Keratinocyte (primary cell): ENCODE results near the gene MED27. TPM values are rescaled to one million over a fixed set of nuclear protein-coding genes. Genes with fewer than 3 reads are reported as not detected.

Experiments
- DNase-seq: peaks from one replicate; pipeline ENCODE4 v3.0.0-alpha.2; 2011; ENCODE audit warnings: low read depth, missing footprints, low spot score
- FAIRE-seq: peaks from 2 replicates; lab custom pipeline; 2011; peaks lifted over from hg19 to GRCh38; lab: Jason Lieb, UNC
- H2AFZ ChIP-seq: 2 replicates; pipeline ENCODE4 v1.6.0; 2012; ENCODE audit warnings: low read length, control low read depth, inconsistent platforms; ENCODE audit not compliant: control insufficient read depth
- H3K27ac ChIP-seq: 2 replicates; pipeline ENCODE4 v1.5.1; 2011; ENCODE audit warnings: low read length; ENCODE audit not compliant: control insufficient read depth, insufficient read depth
- H3K27me3 ChIP-seq: 3 replicates; pipeline ENCODE4 v1.6.0; 2011; ENCODE audit warnings: low read length; ENCODE audit not compliant: control insufficient read depth, insufficient read depth; ENCODE audit errors: extremely low read depth
- H3K36me3 ChIP-seq, 2 experiments: 2 replicates in 1 of 2; 3 replicates in 1 of 2; pipeline ENCODE4 v1.5.1; 2011; ENCODE audit warnings: low read length in 2 of 2, mild to moderate bottlenecking in 1 of 2; ENCODE audit not compliant: control insufficient read depth in 2 of 2, insufficient read depth in 2 of 2; ENCODE audit errors: extremely low read depth in 1 of 2
- H3K4me1 ChIP-seq: 3 replicates; pipeline ENCODE4 v1.5.1; 2011; ENCODE audit warnings: low read length; ENCODE audit not compliant: control insufficient read depth, insufficient read depth; ENCODE audit errors: extremely low read depth
- H3K4me2 ChIP-seq: 3 replicates; pipeline ENCODE4 v1.6.0; 2011; ENCODE audit warnings: low read depth, low read length; ENCODE audit not compliant: control insufficient read depth, insufficient read depth; ENCODE audit errors: extremely low read depth
- H3K4me3 ChIP-seq, 3 experiments: fragments of 200-600 bp in 1 of 3; sonication (generic) in 1 of 3; 2 replicates in 2 of 3; 3 replicates in 1 of 3; pipeline ENCODE4 v1.5.1; 2011 to 2016; ENCODE audit warnings: low read length in 3 of 3, mild to moderate bottlenecking in 3 of 3, control low read depth in 2 of 3, inconsistent platforms in 1 of 3, low read depth in 1 of 3, mixed read lengths in 1 of 3, mixed run types in 1 of 3, moderate library complexity in 1 of 3; ENCODE audit not compliant: control insufficient read depth in 2 of 3, insufficient read depth in 2 of 3; ENCODE audit errors: extremely low read depth in 1 of 3
- H3K79me2 ChIP-seq: 2 replicates; pipeline ENCODE4 v1.6.0; 2012; ENCODE audit warnings: low read length; ENCODE audit not compliant: control insufficient read depth, insufficient read depth
- H3K9ac ChIP-seq: 3 replicates; pipeline ENCODE4 v1.6.0; 2011; ENCODE audit warnings: low read length; ENCODE audit not compliant: control insufficient read depth, insufficient read depth; ENCODE audit errors: extremely low read depth
- H3K9me1 ChIP-seq: 3 replicates; pipeline ENCODE4 v1.6.0; 2011; ENCODE audit warnings: low read length; ENCODE audit not compliant: control insufficient read depth, insufficient read depth; ENCODE audit errors: extremely low read depth
- H3K9me3 ChIP-seq: 2 replicates; pipeline ENCODE4 v1.5.1; 2012; ENCODE audit warnings: low read depth, low read length; ENCODE audit not compliant: control insufficient read depth
- H4K20me1 ChIP-seq: 3 replicates; pipeline ENCODE4 v1.6.0; 2011; ENCODE audit warnings: low read length; ENCODE audit not compliant: control insufficient read depth, insufficient read depth; ENCODE audit errors: extremely low read depth
- CTCF ChIP-seq, 3 experiments: IDR thresholded peaks in 1 of 3; conservative IDR thresholded peaks in 1 of 3; optimal IDR thresholded peaks in 1 of 3; 2 replicates in 2 of 3; 3 replicates in 1 of 3; pipeline versions ENCODE3 to v1.5.1; 2011; ENCODE audit warnings: low read length in 3 of 3, mild to moderate bottlenecking in 3 of 3, moderate library complexity in 2 of 3, control low read depth in 1 of 3, inconsistent platforms in 1 of 3; ENCODE audit not compliant: insufficient read depth in 2 of 3; ENCODE audit errors: extremely low read depth in 1 of 3
- EZH2 ChIP-seq: IDR thresholded peaks from one replicate; pipeline ENCODE4 v1.6.1; 2012; ENCODE audit warnings: inconsistent platforms, mild to moderate bottlenecking, low read length, moderate library complexity
- dilution Hi-C: fragments of 300-500 bp; cut with MboI; formaldehyde crosslinking; loops from one replicate; pipeline ENCODE4 v1.7.0; 2020; ENCODE audit warnings: low sequenced_read_pairs; ENCODE audit not compliant: extremely low pct_ligation_motif_present
- polyA plus RNA-seq, 5 experiments: library from polyadenylated mRNA; depleted of rRNA in 3 of 5; stranded (reverse) in 3 of 5; stranded (forward) in 1 of 5; unstranded in 1 of 5; fragments of >200 nt; gene quantifications; 1 replicate in 1 of 5; 2 replicates in 3 of 5; 3 replicates in 1 of 5; pipeline versions ENCODE4 v1.2.1 to v1.2.3, GENCODE V29; 2011 to 2012; ENCODE audit warnings: missing spikeins in 2 of 5, low read depth in 1 of 5, low replicate concordance in 1 of 5

MED27 gene
- polyA plus RNA-seq, 1 donor (not counting 4 experiments of a cell fraction or from before 2014, with no cell fraction given) = 39.0 TPM

GRCh38 chr9:132000659-132001058, 79.0 kb downstream of the MED27 start:
- H4K20me1 ChIP-seq = no peaks in the 10 kb centered on the region
- H3K4me1 ChIP-seq = peaks cover 33% of the 10 kb centered on the region
- H3K27ac ChIP-seq = peak overlapping the region; percentile 49
- no peak overlapping the region for H2AFZ ChIP-seq
- H3K9ac ChIP-seq = no peak overlapping the region
- TF ChIP-seq CTCF (optimal IDR thresholded peaks at IDR 0.05 in 1 of 3, IDR thresholded peaks at IDR 0.05 in 1 of 3, conservative IDR thresholded peaks at IDR 0.05 in 1 of 3; ENCODE audit: extremely low read depth in 1 of 3, insufficient read depth in 2 of 3, low read length in 3 of 3) (no peak), EZH2 (no peak)
- H3K27me3 ChIP-seq = no peaks in the 10 kb centered on the region
- no peaks in the 10 kb centered on the region for H3K9me3 ChIP-seq
- DNase-seq (no peak), FAIRE-seq (no peak)
- dilution Hi-C loops = no loop called here
- no peak overlapping the region for H3K4me2 ChIP-seq
- H3K4me3 ChIP-seq = no peak overlapping the region
- no peaks in the 10 kb centered on the region for H3K9me1 ChIP-seq
- peaks cover 27% of the 10 kb centered on the region for H3K79me2 ChIP-seq
- H3K36me3 ChIP-seq = peaks cover 0 to 8% of the 10 kb centered on the region in 2 experiments

- dilution Hi-C loops = no loop called here
- Histone ChIP-seq H3K79me2 (peaks cover 25% of the 10 kb centered on the region), H3K4me1 (peaks cover 37% of the 10 kb centered on the region), H2AFZ (no peak overlapping the region), H4K20me1 (no peaks in the 10 kb centered on the region), H3K4me2 (peak overlapping the region; percentile 68), H3K9me1 (no peaks in the 10 kb centered on the region), H3K9me3 (no peaks in the 10 kb centered on the region), H3K36me3 (peaks cover 0 to 9% of the 10 kb centered on the region in 2 experiments), H3K4me3 (peak overlapping the region in 1 of 3 experiments; percentile 30), H3K9ac (peak overlapping the region; percentile 43), H3K27ac (peak overlapping the region; percentile 81), H3K27me3 (no peaks in the 10 kb centered on the region)
- FAIRE-seq = peak; percentile 93
- TF ChIP-seq CTCF (optimal IDR thresholded peaks at IDR 0.05 in 1 of 3, IDR thresholded peaks at IDR 0.05 in 1 of 3, conservative IDR thresholded peaks at IDR 0.05 in 1 of 3; ENCODE audit: extremely low read depth in 1 of 3, insufficient read depth in 2 of 3, low read length in 3 of 3) = peak in 2 of 3 experiments; percentile 11 to 35
- TF ChIP-seq EZH2 = no peak
- peak; percentile 74 for DNase-seq
Measured at GRCh38 chr9:131999692-132000551, 79.7 kb downstream of the MED27 start.
